HepG2 (cell line): Measurements from ENCODE around the gene DLX5.

Experiments
- CHD4 ChIP-seq: fragments of 200-600 bp; sonication (generic); IDR thresholded peaks from 2 replicates; pipeline ENCODE4 v1.7.0; 2017; ENCODE audit warnings: mild to moderate bottlenecking, low read length, borderline replicate concordance
- GABPA ChIP-seq, 2 experiments: IDR thresholded peaks; 2 replicates each; pipeline ENCODE4 v1.6.1; 2011 to 2016; ENCODE audit warnings: low read depth in 2 of 2, low read length in 1 of 2, missing biosample characterization in 1 of 2, missing genetic modification characterization in 1 of 2
- HDAC2 ChIP-seq: sonication (generic); formaldehyde crosslinking; IDR thresholded peaks from 2 replicates; pipeline ENCODE4 v1.4.0; 2020; ENCODE audit warnings: missing genetic modification reagents
- NR3C1 ChIP-seq: sonication (generic); formaldehyde crosslinking; IDR thresholded peaks from 2 replicates; pipeline ENCODE4 v1.4.0; 2020; ENCODE audit warnings: missing genetic modification reagents
- POLR2AphosphoS5 ChIP-seq: IDR thresholded peaks from 2 replicates; pipeline ENCODE4 v1.6.1; 2012; ENCODE audit warnings: low read depth, low read length
- SMC3 ChIP-seq: IDR thresholded peaks from 2 replicates; pipeline ENCODE4 v1.6.1; 2011; ENCODE audit warnings: low read length, improper control_type of control experiment
- ZNF446 ChIP-seq: sonication (generic); formaldehyde crosslinking; IDR thresholded peaks from 2 replicates; pipeline ENCODE4 v1.5.0; 2020; ENCODE audit warnings: mild to moderate bottlenecking, missing genetic modification reagents
- TF ChIP-seq, protein P1 (sequence below): sonication (generic); formaldehyde crosslinking; IDR thresholded peaks from 2 replicates; pipeline ENCODE4 v1.5.0; 2020; ENCODE audit warnings: mild to moderate bottlenecking, missing genetic modification reagents, moderate library complexity

DNA sequence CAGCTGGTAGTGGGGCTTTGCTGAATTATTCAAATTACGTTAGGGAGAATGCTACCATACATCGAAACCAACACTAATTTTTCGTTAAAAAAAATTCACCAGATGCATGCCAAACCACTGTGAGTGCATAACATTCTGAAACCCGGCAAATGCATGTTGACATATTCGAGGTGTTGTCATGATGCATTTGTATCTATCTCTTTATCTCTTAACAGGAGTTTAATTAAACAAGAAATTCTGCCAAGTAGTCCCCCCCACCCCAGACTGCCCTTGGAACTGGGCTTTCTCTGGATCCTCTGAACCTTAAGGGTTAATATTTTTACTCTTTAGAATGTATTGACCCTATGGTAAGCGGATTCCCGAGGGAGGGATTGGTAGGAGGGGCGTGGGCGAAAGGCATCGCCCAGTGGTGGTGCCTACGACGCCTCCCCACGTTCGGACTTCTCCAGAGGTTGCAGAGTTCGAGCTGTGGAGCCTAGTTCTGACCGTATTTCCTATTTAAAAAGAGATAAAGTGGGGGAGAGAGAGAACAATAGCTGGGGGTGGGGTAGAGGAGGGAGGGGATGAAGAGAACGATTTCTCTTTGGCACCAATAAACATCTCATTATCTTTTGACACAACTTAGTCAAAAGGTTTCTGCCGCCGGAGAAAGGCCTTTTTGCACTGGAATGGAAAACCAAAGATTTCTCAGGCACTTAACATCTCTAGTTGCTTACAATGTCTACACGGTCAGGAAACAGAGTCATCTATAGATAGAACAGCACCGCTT is 12.1 kb downstream of the DLX5 start:
- TF ChIP-seq, protein P1, sequence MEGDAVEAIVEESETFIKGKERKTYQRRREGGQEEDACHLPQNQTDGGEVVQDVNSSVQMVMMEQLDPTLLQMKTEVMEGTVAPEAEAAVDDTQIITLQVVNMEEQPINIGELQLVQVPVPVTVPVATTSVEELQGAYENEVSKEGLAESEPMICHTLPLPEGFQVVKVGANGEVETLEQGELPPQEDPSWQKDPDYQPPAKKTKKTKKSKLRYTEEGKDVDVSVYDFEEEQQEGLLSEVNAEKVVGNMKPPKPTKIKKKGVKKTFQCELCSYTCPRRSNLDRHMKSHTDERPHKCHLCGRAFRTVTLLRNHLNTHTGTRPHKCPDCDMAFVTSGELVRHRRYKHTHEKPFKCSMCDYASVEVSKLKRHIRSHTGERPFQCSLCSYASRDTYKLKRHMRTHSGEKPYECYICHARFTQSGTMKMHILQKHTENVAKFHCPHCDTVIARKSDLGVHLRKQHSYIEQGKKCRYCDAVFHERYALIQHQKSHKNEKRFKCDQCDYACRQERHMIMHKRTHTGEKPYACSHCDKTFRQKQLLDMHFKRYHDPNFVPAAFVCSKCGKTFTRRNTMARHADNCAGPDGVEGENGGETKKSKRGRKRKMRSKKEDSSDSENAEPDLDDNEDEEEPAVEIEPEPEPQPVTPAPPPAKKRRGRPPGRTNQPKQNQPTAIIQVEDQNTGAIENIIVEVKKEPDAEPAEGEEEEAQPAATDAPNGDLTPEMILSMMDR (CRISPR knock-in tag): no peak
- no peak for TF ChIP-seq GABPA (IDR thresholded peaks at IDR 0.05; ENCODE audit: low read depth, low read length)
- no peak for TF ChIP-seq GABPA (CRISPR knock-in tag; IDR thresholded peaks at IDR 0.05; ENCODE audit: low read depth)
- TF ChIP-seq SMC3: no peak
- TF ChIP-seq CHD4: no peak
- TF ChIP-seq NR3C1: no peak
- TF ChIP-seq ZNF446 (CRISPR knock-in tag): no peak
- TF ChIP-seq POLR2AphosphoS5: no peak
- no peak for TF ChIP-seq HDAC2
